Dedifferentiated amniotic fluid mesenchymal stem cell (primary cell): ENCODE data around the gene CLK4.
"Not testable (repeated sequence)": the region's sequence is repeated elsewhere in the genome, so short reads cannot be mapped to it uniquely, and the experiment has no call there.

Source experiments
- DNase-seq: peaks from one replicate; pipeline ENCODE4 v3.0.0-alpha.2; 2016; ENCODE audit errors: extremely low spot score

CLK4 gene

DNA sequence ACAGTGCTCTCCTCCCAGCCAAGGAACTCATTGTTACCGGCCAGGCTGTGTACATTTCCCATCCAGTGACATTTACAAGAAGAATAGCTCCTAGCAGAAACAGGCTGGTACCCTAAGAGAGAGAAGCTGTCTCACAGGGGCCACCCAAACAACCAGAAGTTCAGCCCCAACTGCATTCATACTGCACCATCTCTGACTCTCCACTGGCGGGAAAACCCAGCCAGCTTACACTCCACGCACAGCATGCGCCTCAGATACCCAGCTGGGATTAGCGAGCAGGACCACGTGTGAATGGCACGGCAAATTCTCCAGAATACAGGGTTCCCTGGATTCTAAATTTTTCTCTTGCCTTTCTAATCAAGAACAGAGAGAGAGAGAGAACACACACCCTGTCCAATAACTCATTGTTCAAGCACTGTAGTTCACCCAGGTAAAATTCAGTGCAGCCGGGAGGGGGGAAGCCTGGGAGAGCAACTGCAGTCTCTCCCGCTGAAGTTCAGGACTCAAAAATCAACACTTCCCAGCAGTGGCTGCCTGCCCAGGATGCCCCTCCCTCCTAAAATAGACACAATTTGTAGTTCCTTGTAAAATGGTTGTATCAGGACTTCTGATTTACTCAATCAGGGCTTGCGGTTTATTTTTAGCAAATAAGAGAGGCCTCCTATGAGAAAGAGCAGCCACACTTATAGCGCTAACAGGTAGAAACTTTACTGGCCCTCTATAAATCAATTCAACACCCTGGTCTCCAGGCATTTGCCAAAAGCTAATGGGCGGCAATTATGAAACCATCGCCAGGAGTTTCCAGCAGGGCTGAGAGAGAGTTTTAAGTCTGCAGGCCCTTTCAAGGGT lies 38.9 kb downstream of the CLK4 start:
- DNase-seq: no peak

DNA sequence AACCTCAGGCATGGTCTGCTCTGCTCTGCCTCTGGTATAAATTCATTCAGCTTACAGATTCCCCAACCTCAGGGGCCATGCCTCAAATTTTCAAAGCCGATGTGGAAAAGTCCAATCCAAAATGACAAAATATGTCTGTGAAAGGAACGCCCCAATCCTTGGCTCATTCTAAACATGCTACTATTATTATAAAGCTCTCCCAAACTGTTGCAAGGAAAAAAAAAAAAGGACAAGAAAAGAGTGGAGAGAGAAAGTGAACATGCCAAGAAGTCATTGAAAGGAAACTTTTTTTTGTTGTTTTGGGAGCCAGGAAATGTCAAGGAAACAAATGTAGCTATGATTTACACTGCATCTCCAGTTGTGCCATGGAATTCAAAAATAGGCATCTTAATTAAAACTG lies 40.5 kb downstream of the CLK4 start:
- DNase-seq: no peak

DNA sequence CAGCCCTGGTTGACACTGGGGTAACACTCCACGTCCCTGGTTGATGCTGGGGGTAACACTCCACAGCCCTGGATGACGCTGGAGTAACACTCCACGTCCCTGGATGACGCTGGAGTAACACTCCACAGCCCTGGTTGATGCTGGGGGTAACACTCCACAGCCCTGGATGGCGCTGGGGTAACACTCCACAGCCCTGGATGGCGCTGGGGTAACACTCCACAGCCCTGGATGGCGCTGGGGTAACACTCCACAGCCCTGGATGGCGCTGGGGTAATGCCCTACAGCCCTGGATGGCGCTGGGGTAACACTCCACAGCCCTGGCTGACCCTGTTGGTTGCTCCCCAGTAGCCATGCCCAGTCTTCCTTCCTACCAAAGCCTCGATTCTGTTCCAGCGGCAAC lies 41.4 kb downstream of the CLK4 start:
- not testable (repeated sequence) for DNase-seq

DNA sequence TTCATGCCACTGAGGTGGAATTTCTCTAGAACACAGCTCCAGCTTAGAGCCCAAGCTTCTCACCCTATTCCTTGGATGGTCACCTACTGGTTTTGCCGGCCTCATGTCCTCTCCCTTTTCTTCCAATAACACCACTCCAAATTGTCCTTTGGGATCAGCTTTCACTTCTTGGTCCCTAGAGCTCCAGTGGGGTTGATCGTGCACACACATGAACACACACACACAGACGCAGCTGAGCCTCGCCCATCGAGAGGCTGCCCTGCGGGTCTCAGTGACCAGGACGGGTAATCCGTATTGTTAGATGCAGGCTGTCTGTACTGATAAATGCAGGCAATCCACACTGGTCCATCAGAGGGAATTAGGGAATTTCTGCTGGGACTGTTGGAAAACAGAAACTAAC lies 43.6 kb downstream of the CLK4 start:
- DNase-seq: no peak

DNA sequence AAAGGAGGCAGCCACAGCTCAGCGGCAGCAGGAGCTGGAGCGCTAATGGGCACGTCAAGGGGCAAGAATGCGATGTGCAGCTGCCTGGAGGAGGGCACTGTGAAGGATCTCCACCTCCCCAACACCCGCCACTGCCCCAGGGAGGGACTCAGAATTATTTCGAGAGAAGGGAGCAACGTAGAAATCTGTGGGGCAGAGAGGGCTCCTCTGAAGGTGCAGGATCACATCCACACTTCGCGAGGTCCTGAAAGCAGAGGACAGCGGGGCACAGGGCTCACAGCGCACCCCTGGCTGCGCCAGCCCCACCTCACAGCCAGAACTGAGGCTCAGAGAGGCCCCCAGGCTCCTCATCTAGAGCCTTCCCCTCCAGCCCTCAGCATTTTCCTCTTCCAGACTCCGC lies 44.6 kb downstream of the CLK4 start:
- DNase-seq: no peak

DNA sequence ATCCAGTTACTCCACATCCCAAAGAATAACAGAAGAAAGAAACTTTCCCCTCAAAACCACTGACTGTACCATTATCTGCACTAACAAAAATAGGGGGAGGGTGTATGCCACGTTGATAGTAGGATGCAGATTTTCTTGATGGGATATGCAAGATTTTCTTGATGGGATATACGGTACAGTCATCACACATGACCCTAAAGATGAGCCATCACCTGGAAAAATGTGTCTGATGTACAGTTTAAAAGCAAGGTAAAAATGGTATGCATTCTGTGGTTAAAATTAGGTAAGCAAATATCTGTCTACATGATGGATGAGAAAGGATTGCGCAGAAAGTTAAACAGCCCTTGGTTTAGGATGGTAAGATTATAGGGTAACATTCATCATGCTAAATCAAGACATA lies 45.2 kb downstream of the CLK4 start:
- DNase-seq: no peak

DNA sequence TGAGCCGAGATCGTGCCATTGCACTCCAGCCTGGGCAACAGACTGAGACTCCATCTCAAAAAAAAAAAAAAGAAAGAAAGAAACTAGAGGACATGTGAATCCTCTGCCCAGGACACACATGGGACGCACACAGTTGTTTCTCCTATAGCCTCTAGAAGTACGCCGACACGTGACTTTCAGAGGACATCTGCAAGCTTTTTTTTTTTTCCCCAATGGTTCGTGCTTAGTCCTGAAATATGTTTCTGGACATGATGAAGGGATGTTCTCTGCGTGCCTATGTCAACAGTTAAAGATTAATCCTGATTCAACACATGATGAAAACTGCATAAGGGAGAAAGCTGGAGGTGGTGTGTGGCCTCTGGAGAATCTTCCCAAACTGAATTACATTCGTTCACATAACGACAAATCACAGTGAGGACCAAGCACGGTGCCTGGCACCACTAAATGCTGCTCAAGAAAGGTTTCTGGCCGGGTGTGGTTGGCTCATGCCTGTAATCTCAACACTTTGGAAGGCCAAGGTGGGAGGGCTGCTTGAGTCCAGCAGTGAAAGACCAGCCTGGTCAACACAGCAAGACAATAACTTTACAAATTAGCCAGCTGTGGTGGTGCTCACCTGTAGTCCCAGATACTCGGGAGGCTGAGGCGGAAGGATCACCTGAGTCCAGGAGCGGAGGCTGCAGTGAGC lies 46.4 kb downstream of the CLK4 start:
- no peak for DNase-seq

DNA sequence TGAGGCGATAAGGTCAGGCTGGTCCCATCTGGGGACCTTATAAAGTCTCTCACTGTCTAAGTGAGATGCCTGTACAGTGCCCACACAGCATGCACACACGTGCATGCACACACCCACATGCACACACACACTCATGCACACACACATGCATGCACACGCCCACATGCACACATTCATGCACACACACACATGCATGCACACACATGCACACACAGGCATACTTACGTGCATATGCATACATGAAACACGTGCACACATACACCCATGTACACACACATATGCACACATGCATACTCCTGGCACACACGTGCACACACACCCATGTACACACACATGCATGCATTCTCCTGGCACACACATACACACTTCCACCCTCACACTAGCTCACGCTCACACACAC lies 48.9 kb downstream of the CLK4 start:
- DNase-seq: no peak

DNA sequence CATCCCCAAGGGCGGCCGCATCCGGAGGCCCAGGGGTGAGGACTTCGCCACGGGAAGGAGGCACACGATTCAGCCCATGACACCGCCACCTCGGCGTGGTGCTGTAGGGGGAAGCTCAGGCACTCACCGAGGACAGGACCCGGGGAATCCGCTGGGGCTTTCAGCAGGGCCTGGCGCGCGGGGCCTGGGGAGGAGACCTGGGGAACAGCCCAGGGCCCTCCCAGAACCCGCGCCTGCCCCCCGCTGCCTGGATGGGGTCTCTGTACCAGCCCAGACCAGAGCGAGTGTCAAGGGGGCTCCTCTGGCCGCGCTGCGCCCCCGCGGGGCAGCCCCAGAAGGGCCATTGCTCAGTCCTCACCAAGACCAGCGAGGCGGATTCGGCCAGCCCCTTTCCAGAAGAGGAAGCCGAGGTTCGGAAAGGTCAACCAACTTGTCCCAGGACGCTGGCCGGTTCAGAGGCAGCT lies 49.4 kb downstream of the CLK4 start:
- no peak for DNase-seq

DNA sequence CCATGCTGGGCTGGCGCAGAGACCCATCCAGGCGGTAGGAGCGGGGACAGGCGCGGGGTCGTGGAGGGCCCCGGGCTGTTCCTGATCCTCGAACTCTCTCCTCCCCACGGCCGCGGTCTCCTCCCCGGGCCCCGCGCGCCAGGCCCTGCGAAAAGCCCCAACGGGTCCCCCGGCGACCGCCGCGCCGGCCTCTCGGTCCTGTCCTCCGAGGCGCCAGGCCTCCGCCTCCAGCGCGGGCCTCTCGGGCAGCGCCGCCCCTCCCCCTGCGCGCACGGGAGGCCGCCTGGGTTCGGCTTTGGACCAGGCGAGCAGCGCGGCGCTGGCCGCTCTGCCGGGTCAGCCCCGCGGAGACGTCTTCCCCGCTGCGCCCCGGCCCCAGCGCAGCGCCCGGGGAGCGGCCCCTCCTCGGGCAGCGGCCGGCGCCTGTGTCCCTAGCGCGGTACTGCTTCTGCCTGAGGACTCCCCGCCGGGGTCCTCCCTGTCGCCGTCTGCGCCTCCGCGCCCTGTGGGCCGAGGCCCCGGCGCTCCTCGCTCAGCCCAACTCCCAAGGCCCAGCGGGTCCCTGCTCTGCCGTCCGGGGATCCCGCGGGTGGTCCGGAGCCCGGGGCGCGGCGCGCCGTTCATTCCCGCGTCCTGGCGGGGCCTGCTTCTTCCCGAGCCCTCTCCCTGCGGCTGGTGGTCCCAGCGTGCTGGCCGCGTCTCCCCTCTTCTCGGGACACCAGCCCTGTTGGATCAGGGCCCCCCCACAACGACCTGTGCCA lies 50.1 kb downstream of the CLK4 start:
- no peak for DNase-seq

DNA sequence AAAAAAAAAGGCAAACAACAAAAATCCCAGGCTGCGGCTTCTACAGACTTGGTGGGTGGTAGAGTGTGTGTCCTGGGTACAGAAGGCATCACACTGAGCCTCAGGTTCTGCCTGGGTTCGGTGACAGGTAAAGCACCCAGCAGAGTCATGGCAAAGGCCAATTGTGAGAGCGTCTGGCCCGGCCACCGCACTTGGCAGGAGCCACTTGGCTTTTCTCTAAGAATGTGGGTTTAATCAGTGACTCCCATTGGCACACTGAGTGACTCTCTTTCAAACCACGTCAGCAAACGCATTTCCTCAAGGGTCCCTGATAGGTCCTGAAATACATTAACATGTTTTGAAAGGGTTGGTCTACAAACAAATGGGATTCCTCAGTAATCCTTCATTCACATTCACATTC lies 53.6 kb downstream of the CLK4 start:
- DNase-seq: no peak

DNA sequence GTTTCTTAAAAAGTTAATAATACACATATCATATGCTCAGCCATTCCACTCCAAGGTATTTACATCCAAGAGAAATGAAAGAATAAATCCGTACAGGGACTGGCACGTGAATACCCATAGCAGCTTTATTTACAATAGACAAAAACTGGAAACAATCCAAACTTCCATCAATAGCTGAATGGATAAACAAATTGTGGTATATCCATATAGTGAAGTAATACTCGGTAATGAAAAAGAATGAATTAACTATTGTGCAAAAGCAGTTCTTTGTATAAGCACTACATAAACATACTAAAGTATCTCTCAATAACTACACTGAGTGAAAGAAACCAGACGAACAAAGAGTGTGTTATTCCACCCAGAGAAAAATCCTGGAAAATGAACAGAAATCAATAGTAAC lies 54.2 kb downstream of the CLK4 start:
- DNase-seq: no peak

DNA sequence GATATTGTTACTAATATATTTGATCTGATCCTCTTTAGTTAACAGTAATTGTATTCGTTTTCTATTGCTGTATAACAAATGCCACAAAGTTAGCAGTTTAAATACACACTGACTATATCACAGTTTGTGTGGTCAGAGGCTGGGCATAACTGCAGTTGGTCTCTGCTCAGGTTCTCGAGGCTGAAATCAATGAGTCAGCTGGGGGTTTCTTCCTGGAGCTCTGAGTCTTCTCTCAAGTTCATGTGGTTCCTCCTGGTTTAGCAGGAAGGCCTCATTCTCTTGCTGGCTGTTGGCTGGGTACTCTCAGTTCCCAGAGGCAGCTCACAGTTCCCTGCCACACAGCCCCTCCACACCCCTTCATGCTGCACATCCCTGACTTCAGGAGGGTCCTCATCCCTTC lies 57.4 kb downstream of the CLK4 start:
- DNase-seq: no peak

DNA sequence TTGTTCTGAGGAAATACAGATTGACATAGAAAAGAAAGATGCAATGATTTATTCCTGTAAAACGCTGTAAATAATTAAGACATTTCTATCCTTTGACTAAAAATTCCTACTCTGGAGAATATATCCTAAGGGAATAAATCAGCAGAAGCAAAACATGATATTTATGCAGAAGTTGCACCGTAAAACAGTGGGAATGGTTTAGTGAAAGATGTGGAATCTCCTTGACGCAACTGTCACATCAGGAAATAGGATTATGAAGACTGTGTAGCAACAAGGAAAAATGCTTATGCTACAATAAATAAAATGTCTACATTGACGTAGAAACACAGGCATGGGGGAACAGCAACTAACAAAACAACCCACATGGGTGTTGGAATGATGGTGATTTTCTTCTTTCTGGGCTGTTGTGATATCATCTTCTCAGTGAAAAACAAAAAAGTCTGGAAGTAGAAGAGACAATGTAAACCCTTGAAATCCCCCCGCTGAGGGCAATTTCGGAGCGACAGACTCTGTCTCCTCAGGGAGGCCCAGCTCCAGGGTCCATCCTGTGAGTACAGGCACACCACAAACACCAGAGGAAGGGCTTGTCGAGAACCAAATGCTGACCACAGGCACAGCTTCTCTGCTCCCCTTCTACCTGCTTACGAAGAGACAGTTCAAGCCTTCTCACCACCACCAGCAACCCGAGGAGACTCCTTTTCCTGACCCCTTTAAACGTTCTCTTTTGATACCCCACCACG lies 61.9 kb downstream of the CLK4 start:
- no peak for DNase-seq

DNA sequence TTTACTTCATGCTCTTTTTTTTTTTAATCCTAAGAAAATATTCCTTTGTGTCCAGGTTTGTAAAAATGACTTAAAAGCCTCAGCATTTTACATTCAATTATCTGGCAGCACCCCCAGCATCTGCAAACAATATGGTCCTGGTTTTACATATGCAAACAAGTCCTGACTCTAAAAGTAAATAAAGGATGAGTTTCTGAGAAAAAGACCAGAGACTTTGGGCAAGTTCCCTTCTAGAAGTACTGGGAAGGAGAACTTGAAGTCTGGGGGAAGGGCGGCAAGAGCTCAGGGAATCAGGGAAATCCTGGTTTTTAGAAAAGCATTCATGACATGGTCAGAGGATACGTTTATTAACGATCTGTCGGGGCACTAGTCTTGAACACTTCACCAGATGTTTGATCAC lies 62.5 kb downstream of the CLK4 start:
- DNase-seq: no peak

DNA sequence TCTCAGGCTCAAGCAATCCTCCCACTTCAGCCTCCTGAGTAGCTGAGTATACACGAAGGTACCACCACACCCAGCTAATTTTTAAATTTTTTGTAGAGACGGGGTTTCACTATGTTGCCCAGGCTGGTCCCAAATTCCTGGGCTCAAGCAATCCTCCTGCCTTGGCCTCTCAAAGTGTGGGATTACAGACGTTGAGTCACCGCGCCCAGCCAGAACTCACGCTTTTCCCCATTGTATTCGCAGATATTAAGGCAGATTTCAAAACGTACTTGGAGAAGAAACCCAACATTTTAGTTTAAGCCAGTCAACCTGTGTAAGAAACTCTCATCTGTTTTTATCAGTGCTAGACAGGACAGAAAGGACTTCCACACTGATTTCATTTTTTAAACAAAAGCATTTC lies 63.2 kb downstream of the CLK4 start:
- no peak for DNase-seq

DNA sequence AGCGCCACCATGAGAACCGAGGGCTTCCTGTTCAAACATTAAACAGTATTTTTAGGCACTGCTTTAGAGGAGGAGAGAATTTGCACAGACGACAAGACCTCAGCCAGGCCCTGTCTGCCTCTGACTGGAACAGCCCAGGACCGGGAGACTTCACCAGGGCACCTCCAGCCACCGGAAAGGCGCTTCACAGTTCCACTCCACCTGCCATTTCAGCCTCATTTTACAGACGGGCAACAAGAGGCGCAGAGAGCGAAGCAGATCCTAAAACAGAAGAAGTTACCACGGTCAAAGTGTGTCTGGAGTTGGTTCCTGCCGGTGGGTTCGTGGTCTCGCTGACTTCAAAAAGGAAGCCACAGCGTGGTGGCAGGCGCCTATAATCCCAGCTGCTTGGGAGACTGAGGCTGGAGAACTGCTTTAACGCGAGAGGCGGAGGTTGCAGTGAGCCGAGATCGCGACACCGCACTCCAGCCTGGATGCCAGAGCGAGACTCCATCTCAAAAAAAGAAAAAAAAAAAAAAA lies 65.0 kb downstream of the CLK4 start:
- DNase-seq: no peak

DNA sequence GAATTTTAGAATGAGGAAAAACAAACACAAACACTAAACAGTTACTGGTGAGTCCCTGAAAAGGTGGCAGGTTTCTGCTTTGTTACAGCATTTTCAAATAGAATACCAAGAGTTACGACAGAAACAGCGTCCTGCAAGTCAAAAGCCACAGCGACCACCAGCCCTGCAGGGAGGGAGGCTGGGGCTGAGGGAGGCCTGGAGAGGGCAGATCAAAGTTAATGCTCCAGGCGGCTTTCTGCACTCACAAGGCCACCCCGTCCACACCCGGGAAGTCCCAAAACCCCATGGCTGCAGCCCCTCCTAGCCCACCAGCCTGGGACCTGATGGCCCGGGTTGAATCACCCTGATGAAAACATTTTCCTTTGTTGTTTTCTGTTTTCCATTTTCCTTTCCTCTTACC lies 65.9 kb downstream of the CLK4 start:
- no peak for DNase-seq

DNA sequence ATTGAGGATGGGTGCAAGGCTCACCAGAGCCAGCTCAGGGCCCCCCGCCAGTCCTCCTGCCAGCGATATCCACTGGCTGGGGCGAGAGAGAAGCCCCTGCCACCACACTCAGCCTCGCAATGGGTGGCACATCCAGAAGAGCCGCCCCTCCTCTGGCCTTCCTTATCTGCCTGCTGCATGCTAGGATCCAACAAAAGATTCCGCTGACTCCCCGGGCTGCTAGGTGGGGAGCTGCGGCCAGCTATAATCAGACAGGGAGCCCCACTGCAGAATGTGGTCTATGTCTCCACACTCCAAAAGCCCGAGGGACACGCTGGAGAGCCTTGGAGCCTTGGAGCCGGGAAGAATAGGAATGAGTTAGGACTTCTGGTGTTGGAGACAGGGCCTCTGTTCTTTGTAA lies 69.4 kb downstream of the CLK4 start:
- DNase-seq: no peak

DNA sequence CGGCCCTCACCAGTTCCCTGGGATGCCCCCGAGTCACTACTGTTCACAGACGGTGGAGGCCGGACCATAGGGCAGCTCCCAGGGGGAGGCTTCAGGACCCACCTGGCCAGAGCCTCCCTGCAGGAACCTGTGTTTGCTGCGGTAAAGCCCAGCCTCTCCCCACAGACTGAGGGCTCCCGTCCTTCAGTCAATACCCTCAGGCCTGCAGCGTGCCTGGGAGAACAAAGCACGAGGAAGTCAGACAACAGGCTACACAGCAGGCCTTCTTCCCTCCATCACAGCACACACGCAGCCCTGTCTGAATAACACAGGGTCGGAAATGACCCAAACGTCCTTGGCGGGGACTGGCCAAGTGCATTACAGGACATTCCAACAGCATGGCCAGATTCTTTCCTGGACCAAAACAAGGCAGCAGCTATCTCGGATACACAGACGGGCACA lies 71.1 kb downstream of the CLK4 start:
- DNase-seq: no peak

DNA sequence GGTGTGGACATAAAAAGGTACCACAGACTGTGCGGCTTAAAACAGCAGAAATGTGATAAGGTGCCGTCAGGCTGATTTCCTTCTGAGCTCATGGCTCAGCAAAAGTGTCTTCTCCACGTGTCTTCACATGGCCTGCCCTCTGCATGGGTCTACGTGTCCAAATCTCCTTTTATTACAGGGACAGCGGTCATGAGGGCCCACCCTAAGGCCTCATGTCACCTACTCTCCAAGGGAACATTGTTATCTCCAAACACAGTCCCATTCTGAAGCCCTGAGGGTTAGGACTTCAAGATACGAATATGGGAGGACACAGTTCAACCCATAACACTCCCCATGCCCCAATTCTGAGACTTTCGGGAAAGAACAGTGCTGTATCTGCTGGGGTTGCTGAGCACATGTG lies 71.8 kb downstream of the CLK4 start:
- DNase-seq: no peak

DNA sequence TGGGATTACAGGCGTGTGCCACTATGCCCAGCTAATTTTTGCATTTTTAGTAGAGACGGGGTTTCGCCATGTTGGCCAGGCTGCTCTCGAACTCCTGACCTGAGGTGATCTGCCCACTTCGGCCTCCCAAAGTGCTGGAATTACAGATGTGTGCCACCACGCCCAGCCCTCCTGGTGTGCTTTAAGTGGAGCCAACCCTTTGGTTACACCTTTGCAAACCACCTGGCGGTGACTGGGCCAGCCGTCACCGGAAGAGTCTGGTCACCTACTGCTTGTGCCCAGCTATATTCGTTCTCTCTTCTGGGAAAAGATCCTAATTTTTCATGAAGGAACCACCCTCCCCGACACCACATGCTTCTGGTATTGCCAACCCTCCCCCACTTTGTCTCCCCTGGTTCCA lies 72.5 kb downstream of the CLK4 start:
- no peak for DNase-seq
